Stimulated activated naive B cell treated with anti-CD40 and anti-IgM and Interleukin-4, amounts not matched to agents 10 μg/mL and 1 μg/mL and 100 μg/mL, for 72 hours (primary cell): ENCODE measurements around the gene SLC25A43.
"Not testable (repeated sequence)": the region's sequence is repeated elsewhere in the genome, so short reads cannot be mapped to it uniquely, and the experiment has no call there.

Experiments used
- ATAC-seq, 2 donors: fragments of 150-1000 bp; cut with Tn5 transposase; replicated peaks; 2 replicates each; pipeline ENCODE4 v1.10.0; 2021; ENCODE audit warnings: moderate library complexity in 1 of 2
- DNase-seq: peaks from one replicate; pipeline ENCODE4 v3.0.0; 2021
- H3K27ac Mint-ChIP-seq: one replicate; pipeline ENCODE4 v1.8.0; 2022; ENCODE audit warnings: mild to moderate bottlenecking, mixed read lengths
- H3K27me3 Mint-ChIP-seq, 2 donors: one replicate each; pipeline ENCODE4 v1.8.0; 2022; ENCODE audit warnings: mixed read lengths in 2 of 2
- H3K36me3 Mint-ChIP-seq, 2 donors: one replicate each; pipeline ENCODE4 v1.8.0; 2022; ENCODE audit warnings: mixed read lengths in 2 of 2, mild to moderate bottlenecking in 1 of 2
- H3K4me1 Mint-ChIP-seq, 2 donors: one replicate each; pipeline ENCODE4 v1.8.0; 2022; ENCODE audit warnings: mixed read lengths in 2 of 2, mild to moderate bottlenecking in 1 of 2
- H3K4me3 Mint-ChIP-seq, 2 donors: one replicate each; pipeline ENCODE4 v1.8.0; 2022; ENCODE audit warnings: mild to moderate bottlenecking in 2 of 2, mixed read lengths in 2 of 2, moderate library complexity in 1 of 2
- H3K9me3 Mint-ChIP-seq, 2 donors: one replicate each; pipeline ENCODE4 v1.8.0; 2022; ENCODE audit warnings: mixed read lengths in 2 of 2, mild to moderate bottlenecking in 1 of 2

The SLC25A43 gene

GRCh38 chrX:119398974-119399771 is at the start of gene SLC25A43:
Gene SLC25A43 (plus strand): TSS chrX:119399336. CDS start chrX:119399404, 68 bp downstream.
- DNase-seq (peak; percentile 27), ATAC-seq (peak; percentile 91 to 94)
- Mint-ChIP-seq H3K4me3 (peak within 1 kb of the TSS; percentile 89 to 96), H3K27ac (peak within 1 kb of the TSS; percentile 96), H3K27me3 (peaks cover 0 to 4% of the 10 kb centered on the region in 2 donors), H3K4me1 (peaks cover 13 to 19% of the 10 kb centered on the region in 2 donors), H3K36me3 (peaks cover 0 to 3% of the 10 kb centered on the region in 2 donors), H3K9me3 (no peaks in the 10 kb centered on the region)

- H3K9me3 Mint-ChIP-seq = no peaks in the 10 kb centered on the region
- H3K4me1 Mint-ChIP-seq = no peaks in the 10 kb centered on the region
- H3K27ac Mint-ChIP-seq = no peak overlapping the region
- no peaks in the 10 kb centered on the region for H3K27me3 Mint-ChIP-seq
- DNase-seq = no peak
- no peak overlapping the region for H3K4me3 Mint-ChIP-seq
- H3K36me3 Mint-ChIP-seq = no peaks in the 10 kb centered on the region
- ATAC-seq = no peak
Observed at GRCh38 chrX:119359618-119360382, 39.3 kb upstream of the SLC25A43 start.

DNA sequence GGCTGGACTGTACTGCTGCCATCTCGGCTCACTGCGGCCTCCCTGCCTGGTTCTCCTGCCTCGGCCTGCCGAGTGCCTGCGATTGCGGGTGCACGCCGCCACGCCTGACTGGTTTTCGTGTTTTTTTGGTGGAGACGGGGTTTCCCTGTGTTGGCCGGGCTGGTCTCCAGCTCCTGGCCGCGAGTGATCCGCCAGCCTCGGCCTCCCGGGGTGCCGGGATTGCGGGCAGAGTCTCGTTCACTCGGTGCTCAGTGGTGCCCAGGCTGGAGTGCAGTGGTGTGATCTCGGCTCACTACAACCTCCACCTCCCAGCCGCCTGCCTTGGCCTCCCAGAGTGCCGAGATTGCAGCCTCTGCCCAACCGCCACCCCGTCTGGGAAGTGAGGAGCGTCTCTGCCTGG is 37.7 kb upstream of the SLC25A43 start:
- not testable (repeated sequence) for H3K27me3 Mint-ChIP-seq, DNase-seq, H3K9me3 Mint-ChIP-seq, H3K36me3 Mint-ChIP-seq, H3K4me3 Mint-ChIP-seq, H3K4me1 Mint-ChIP-seq, ATAC-seq
- H3K27ac Mint-ChIP-seq = peak overlapping the region; percentile 25

GRCh38 chrX:119362074-119362473 is 37.1 kb upstream of the SLC25A43 start:
- H3K27me3 Mint-ChIP-seq, H3K4me3 Mint-ChIP-seq, H3K27ac Mint-ChIP-seq, H3K9me3 Mint-ChIP-seq, DNase-seq, H3K4me1 Mint-ChIP-seq, ATAC-seq, H3K36me3 Mint-ChIP-seq: not testable (repeated sequence)

GRCh38 chrX:119363391-119363790 is 35.7 kb upstream of the SLC25A43 start:
- no peak for ATAC-seq

DNA sequence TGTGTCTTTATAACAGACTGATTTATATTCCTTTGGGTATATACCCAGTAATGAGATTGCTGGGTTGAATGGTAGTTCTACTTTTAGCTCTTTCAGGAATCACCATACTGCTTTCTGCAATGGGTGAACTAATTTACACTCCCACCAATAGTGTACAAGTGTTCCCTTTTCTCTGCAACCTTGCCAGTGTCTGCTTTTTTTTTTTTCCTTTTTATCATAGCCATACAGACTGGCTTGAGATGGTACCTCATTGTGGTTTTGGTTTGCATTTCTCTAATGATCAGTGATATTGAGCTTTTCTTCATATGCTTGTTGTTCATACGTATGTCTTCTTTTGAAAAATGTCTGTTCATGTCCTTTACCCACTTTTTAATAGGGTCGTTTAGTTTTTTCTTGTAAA is 27.3 kb upstream of the SLC25A43 start:
- DNase-seq, H3K4me1 Mint-ChIP-seq: not testable (repeated sequence)

More at GRCh38 chrX:119363391-119363790, 35.7 kb upstream of the SLC25A43 start:
- no peak for DNase-seq
- no peaks in the 10 kb centered on the region for H3K36me3 Mint-ChIP-seq
- H3K27ac Mint-ChIP-seq = no peak overlapping the region
- H3K27me3 Mint-ChIP-seq = peaks cover 5% of the 10 kb centered on the region in 2 donors
- H3K4me3 Mint-ChIP-seq = no peak overlapping the region
- no peaks in the 10 kb centered on the region for H3K9me3 Mint-ChIP-seq
- no peaks in the 10 kb centered on the region for H3K4me1 Mint-ChIP-seq

GRCh38 chrX:119374736-119375135 is 24.4 kb upstream of the SLC25A43 start:
- Mint-ChIP-seq H3K27ac (no peak overlapping the region), H3K4me3 (no peak overlapping the region), H3K9me3 (no peaks in the 10 kb centered on the region), H3K36me3 (no peaks in the 10 kb centered on the region), H3K4me1 (no peaks in the 10 kb centered on the region), H3K27me3 (peaks cover 19% of the 10 kb centered on the region in 2 donors)
- no peak for ATAC-seq
- DNase-seq = no peak

More for the DNA sequence above, 27.3 kb upstream of the SLC25A43 start:
- not testable (repeated sequence) for H3K4me3 Mint-ChIP-seq, H3K36me3 Mint-ChIP-seq, H3K27ac Mint-ChIP-seq, H3K9me3 Mint-ChIP-seq, ATAC-seq
- peaks cover 22 to 25% of the 10 kb centered on the region in 2 donors for H3K27me3 Mint-ChIP-seq

DNA sequence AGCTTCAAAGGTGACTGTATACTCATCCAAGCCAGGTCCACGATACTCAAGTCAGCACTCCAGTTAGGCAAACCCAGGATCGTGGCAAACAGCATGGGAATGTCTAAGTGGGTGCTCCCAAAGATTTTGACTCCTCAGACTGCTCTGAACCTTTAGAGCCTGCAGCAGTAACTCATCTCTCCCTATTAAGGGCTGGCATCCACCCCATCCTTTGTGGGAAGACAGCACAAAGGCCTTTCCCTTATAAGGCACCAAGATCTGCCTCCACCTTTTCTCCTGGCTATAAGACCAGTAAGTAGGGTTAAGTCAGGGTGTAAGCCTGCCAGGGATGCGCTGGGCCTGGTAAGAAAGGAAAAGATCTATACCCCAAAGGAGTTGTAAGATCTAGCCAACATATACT is 23.6 kb upstream of the SLC25A43 start:
- no peak for ATAC-seq
- no peaks in the 10 kb centered on the region for H3K4me1 Mint-ChIP-seq
- H3K4me3 Mint-ChIP-seq = no peak overlapping the region
- H3K36me3 Mint-ChIP-seq = no peaks in the 10 kb centered on the region
- no peaks in the 10 kb centered on the region for H3K9me3 Mint-ChIP-seq
- no peak overlapping the region for H3K27ac Mint-ChIP-seq
- peaks cover 19% of the 10 kb centered on the region in 2 donors for H3K27me3 Mint-ChIP-seq
- DNase-seq = no peak

GRCh38 chrX:119376312-119376711 is 22.8 kb upstream of the SLC25A43 start:
- no peaks in the 10 kb centered on the region for H3K4me1 Mint-ChIP-seq
- no peaks in the 10 kb centered on the region for H3K36me3 Mint-ChIP-seq
- H3K9me3 Mint-ChIP-seq = no peaks in the 10 kb centered on the region
- H3K4me3 Mint-ChIP-seq = no peak overlapping the region
- DNase-seq (no peak), ATAC-seq (no peak)
- no peak overlapping the region for H3K27ac Mint-ChIP-seq
- peaks cover 19% of the 10 kb centered on the region in 2 donors for H3K27me3 Mint-ChIP-seq

DNA sequence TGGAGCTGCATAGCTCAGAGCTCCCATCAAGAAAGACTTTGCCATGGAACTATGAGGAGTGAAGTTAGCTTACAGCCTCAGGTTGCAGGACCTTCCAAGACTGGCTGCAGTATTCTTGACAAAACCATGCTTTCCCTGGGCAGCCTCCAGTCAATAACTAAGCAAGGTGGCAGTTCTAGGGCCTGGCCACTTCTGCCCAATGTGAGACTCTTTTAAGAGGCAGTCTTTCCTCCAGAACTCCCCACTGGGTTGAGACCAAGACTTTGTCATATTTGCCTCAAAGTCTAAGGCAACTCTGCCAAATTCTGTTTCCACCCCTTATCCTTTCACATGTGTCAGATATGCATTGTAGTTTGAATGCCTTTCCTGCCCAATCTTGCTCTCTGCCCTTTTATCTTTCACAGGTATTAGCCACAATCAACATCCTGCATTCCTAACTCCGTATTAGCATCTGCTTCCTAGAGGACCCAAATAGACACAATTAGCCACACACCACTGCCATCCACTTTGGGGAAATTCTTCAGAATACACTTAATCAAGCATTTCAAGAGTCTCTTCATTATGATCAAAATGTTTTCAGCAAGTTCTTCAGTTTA is 17.7 kb upstream of the SLC25A43 start:
- no peaks in the 10 kb centered on the region for H3K9me3 Mint-ChIP-seq
- H3K27ac Mint-ChIP-seq = no peak overlapping the region
- H3K36me3 Mint-ChIP-seq = no peaks in the 10 kb centered on the region
- no peak overlapping the region for H3K4me3 Mint-ChIP-seq
- DNase-seq (no peak), ATAC-seq (no peak)
- H3K4me1 Mint-ChIP-seq = peaks cover 0 to 8% of the 10 kb centered on the region in 2 donors
- H3K27me3 Mint-ChIP-seq = peaks cover 0 to 5% of the 10 kb centered on the region in 2 donors

DNA sequence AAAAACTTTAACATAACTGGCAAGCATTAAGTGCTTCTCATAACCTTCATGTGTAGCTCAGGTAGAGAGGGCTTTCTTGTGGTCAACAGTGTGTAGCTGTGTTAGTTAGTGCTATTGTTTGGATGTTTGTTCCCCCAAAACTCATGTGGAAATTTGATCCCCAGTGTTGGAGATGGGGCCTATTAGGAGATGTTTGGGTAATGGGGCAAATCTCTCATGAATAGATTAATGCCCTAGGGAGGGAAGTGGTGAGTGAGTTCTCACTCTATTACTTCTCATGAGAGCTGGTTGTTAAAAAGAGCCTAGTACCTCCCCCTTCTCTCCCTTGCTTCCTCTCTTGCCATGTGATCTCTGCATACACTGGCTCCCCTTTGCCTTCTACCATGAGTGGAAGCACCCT is 16.5 kb upstream of the SLC25A43 start:
- ATAC-seq = no peak
- H3K27ac Mint-ChIP-seq = no peak overlapping the region
- no peak for DNase-seq
- no peaks in the 10 kb centered on the region for H3K36me3 Mint-ChIP-seq
- no peaks in the 10 kb centered on the region for H3K27me3 Mint-ChIP-seq
- H3K4me3 Mint-ChIP-seq = no peak overlapping the region
- H3K4me1 Mint-ChIP-seq = peaks cover 0 to 8% of the 10 kb centered on the region in 2 donors
- no peaks in the 10 kb centered on the region for H3K9me3 Mint-ChIP-seq

GRCh38 chrX:119386685-119387084 is 12.5 kb upstream of the SLC25A43 start:
- not testable (repeated sequence) for H3K27ac Mint-ChIP-seq, H3K36me3 Mint-ChIP-seq, H3K4me3 Mint-ChIP-seq, ATAC-seq, H3K4me1 Mint-ChIP-seq, H3K9me3 Mint-ChIP-seq, DNase-seq, H3K27me3 Mint-ChIP-seq

GRCh38 chrX:119387426-119387825 is 11.7 kb upstream of the SLC25A43 start:
- H3K27ac Mint-ChIP-seq, ATAC-seq, H3K36me3 Mint-ChIP-seq, H3K4me1 Mint-ChIP-seq, H3K9me3 Mint-ChIP-seq, DNase-seq, H3K27me3 Mint-ChIP-seq, H3K4me3 Mint-ChIP-seq: not testable (repeated sequence)

GRCh38 chrX:119389214-119389613 is 9.9 kb upstream of the SLC25A43 start:
- H3K36me3 Mint-ChIP-seq = no peaks in the 10 kb centered on the region
- H3K27ac Mint-ChIP-seq = no peak overlapping the region
- peaks cover 0 to 3% of the 10 kb centered on the region in 2 donors for H3K4me1 Mint-ChIP-seq
- H3K27me3 Mint-ChIP-seq = no peaks in the 10 kb centered on the region
- DNase-seq (no peak), ATAC-seq (no peak)
- peaks cover 0 to 4% of the 10 kb centered on the region in 2 donors for H3K9me3 Mint-ChIP-seq
- H3K4me3 Mint-ChIP-seq = no peak overlapping the region
